BLaER1 treated with 17β-estradiol and CSF1 and Interleukin-3, amounts not matched to agents 10 nM and 100 nM (cell line): Measurements from ENCODE around the gene DSTN.
"Not testable (repeated sequence)": the region's sequence is repeated elsewhere in the genome, so short reads cannot be mapped to it uniquely, and the experiment has no call there.

Source experiments
- H3K27ac ChIP-seq, 11 experiments: shearing (Covaris generic); formaldehyde crosslinking; 2 replicates each; pipeline ENCODE4 v1.8.1; 2022
- H3K27me3 ChIP-seq, 11 experiments: shearing (Covaris generic); formaldehyde crosslinking; 2 replicates each; pipeline ENCODE4 v1.8.1; 2022
- H3K36me3 ChIP-seq, 11 experiments: shearing (Covaris generic); formaldehyde crosslinking; 2 replicates each; pipeline ENCODE4 v1.8.1; 2022
- H3K4me1 ChIP-seq, 10 experiments: shearing (Covaris generic); formaldehyde crosslinking; 2 replicates each; pipeline ENCODE4 v1.8.1; 2022
- H3K4me2 ChIP-seq, 11 experiments: shearing (Covaris generic); formaldehyde crosslinking; 2 replicates each; pipeline ENCODE4 v1.8.1; 2022
- H3K4me3 ChIP-seq, 10 experiments: shearing (Covaris generic); formaldehyde crosslinking; 2 replicates each; pipeline ENCODE4 v1.8.1; 2022
- H3K9ac ChIP-seq, 11 experiments: shearing (Covaris generic); formaldehyde crosslinking; 2 replicates each; pipeline ENCODE4 v1.8.1; 2022
- H3K9me3 ChIP-seq, 11 experiments: shearing (Covaris generic); formaldehyde crosslinking; replicated peaks in 1 of 11; 2 replicates each; pipeline ENCODE4 v1.8.1; 2022
- H4K20me1 ChIP-seq, 11 experiments: shearing (Covaris generic); formaldehyde crosslinking; 2 replicates each; pipeline ENCODE4 v1.8.1; 2022
- Cebpa-rat ChIP-seq, 11 experiments: shearing (Covaris generic); IDR thresholded peaks; 2 replicates each; pipeline ENCODE4 v1.8.1; 2022

Gene DSTN

DNA sequence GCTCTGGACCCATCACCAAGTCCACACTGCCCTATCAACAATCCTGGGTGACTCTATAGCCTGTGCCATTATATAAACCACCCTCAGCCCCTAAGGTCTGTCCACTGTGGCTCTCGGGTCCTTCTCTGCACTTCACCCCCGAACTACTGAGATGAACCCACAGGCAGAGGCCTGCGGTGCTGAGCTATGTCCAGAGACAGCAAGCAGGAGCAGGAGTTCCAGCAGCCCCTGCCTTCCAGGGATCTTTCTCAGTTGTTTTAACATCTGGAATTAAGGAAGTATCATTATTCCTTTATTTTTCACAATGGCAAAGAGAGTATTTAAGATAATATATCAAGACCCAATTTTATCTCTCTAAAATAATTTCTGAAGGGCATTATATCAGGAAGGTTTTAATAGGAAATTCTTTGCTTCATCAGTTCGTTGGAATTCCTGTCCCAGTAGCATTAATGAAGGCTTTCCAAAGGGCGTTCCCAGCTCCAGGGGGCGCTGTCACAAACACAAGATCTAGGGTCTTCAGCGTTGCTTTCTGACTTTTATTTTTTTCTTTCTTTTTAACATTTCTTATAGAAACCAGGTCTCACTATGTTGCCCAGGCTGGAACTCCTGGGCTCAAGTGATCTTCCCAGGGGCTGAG, 84.9 kb downstream of the DSTN start:
- Histone ChIP-seq H3K27me3 (no peaks in the 10 kb centered on the region), H3K9ac (peak overlapping the region in 1 of 11 experiments; percentile 84; a peak in 1 of 22 replicates), H3K27ac (peak overlapping the region in 5 of 11 experiments; percentile 19 to 97 (median 94); a peak in 8 of 22 replicates), H3K4me2 (peak overlapping the region in 5 of 11 experiments; percentile 81 to 94 (median 87); a peak in 7 of 22 replicates), H3K4me3 (no peak overlapping the region), H3K36me3 (peaks cover 40 to 61% (median 57%) of the 10 kb centered on the region in 11 experiments), H3K9me3 (peaks cover 9 to 20% (median 18%) of the 10 kb centered on the region in 11 experiments), H3K4me1 (peaks cover 42 to 68% (median 62%) of the 10 kb centered on the region in 10 experiments), H4K20me1 (peaks cover 0 to 88% (median 36%) of the 10 kb centered on the region in 11 experiments; a peak in 12 of 22 replicates)
- TF ChIP-seq Cebpa-rat (IDR thresholded peaks at IDR 0.05), result no peak

DNA sequence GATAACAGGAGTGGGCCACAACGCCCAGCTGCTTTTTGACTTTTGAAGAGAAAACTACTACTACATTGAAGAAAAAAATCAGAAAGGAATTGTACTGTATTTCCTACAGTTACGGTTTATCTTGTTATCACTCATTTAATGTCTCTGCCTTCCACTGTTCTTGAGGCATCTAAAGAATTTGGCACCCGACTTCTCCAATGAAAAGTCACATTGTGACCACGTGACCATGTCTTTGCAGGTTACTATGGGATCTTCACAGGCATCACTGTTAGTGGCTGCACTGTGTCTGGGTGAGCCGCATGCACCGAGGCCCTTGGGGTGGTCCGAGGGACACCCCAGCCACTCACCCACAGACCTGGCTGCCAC, 85.4 kb downstream of the DSTN start:
- Histone ChIP-seq H3K36me3 (peaks cover 45 to 66% (median 62%) of the 10 kb centered on the region in 11 experiments), H3K9me3 (peaks cover 9 to 24% (median 19%) of the 10 kb centered on the region in 11 experiments), H3K27ac (peak overlapping the region in 2 of 11 experiments; percentile 3 to 29; a peak in 1 of 22 replicates), H3K4me1 (peaks cover 37 to 68% (median 60%) of the 10 kb centered on the region in 10 experiments), H4K20me1 (peaks cover 0 to 88% (median 37%) of the 10 kb centered on the region in 11 experiments; a peak in 12 of 22 replicates), H3K4me2 (peak overlapping the region in 1 of 11 experiments; percentile 87; a peak in 1 of 22 replicates), H3K4me3 (no peak overlapping the region), H3K27me3 (no peaks in the 10 kb centered on the region), H3K9ac (no peak overlapping the region)
- no peak for TF ChIP-seq Cebpa-rat (IDR thresholded peaks at IDR 0.05)

- H3K9ac ChIP-seq, result no peak overlapping the region
- no peak for TF ChIP-seq Cebpa-rat (IDR thresholded peaks at IDR 0.05)
- peaks cover 0 to 88% (median 43%) of the 10 kb centered on the region in 11 experiments; a peak in 13 of 22 replicates for H4K20me1 ChIP-seq
- no peak overlapping the region for H3K4me3 ChIP-seq
- peaks cover 9 to 25% (median 19%) of the 10 kb centered on the region in 11 experiments for H3K9me3 ChIP-seq
- peaks cover 47 to 73% (median 63%) of the 10 kb centered on the region in 11 experiments for H3K36me3 ChIP-seq
- H3K4me1 ChIP-seq, result peaks cover 34 to 68% (median 60%) of the 10 kb centered on the region in 10 experiments
- 0 out of 22 replicates have a peak overlapping the region, but pooled peaks of 2 of the 11 experiments have one; percentile 7 to 29 for H3K27ac ChIP-seq
- no peaks in the 10 kb centered on the region for H3K27me3 ChIP-seq
- no peak overlapping the region for H3K4me2 ChIP-seq
These were observed 86.1 kb downstream of the DSTN start for GRCh38 chr20:17655865-17656479.

- H3K27ac ChIP-seq, result peak overlapping the region in 1 of 11 experiments; percentile 5; a peak in 1 of 22 replicates
These were observed 87.4 kb downstream of the DSTN start for GRCh38 chr20:17657079-17657825.

GRCh38 chr20:17657898-17658647, 88.2 kb downstream of the DSTN start:
- H4K20me1 ChIP-seq, result peaks cover 8 to 88% (median 47%) of the 10 kb centered on the region in 11 experiments; a peak in 17 of 22 replicates

More at GRCh38 chr20:17657079-17657825, 87.4 kb downstream of the DSTN start:
- TF ChIP-seq Cebpa-rat (IDR thresholded peaks at IDR 0.05), result no peak
- no peak overlapping the region for H3K9ac ChIP-seq
- H3K4me3 ChIP-seq, result no peak overlapping the region
- 0 out of 22 replicates have a peak overlapping the region, but pooled peaks of 1 of the 11 experiments have one; percentile 5 for H3K4me2 ChIP-seq
- no peaks in the 10 kb centered on the region for H3K27me3 ChIP-seq
- peaks cover 9 to 25% (median 19%) of the 10 kb centered on the region in 11 experiments for H3K9me3 ChIP-seq
- H3K36me3 ChIP-seq, result peaks cover 47 to 73% (median 63%) of the 10 kb centered on the region in 11 experiments
- H3K4me1 ChIP-seq, result peaks cover 34 to 68% (median 60%) of the 10 kb centered on the region in 10 experiments
- peaks cover under 1 to 88% (median 46%) of the 10 kb centered on the region in 11 experiments; a peak in 13 of 22 replicates for H4K20me1 ChIP-seq

DNA sequence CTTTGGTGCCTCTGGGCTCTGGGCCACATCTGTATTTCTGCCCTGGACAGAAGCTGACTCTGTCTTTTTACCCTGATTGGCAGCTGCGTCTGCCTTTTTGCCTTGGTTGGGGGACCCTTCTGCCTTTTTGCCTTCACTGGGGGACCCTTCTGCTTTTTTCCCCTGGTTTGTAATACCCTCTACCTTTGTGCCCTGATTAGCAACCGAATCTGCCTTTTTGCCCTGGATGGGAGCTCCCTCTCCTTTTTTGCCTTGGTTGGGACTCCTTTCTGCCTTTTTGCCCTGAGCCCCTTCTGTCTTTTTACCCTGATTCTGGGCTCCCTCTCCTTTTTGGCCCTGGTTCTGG, 88.7 kb downstream of the DSTN start:
- Histone ChIP-seq H3K36me3 (peaks cover 47 to 73% (median 63%) of the 10 kb centered on the region in 11 experiments), H3K4me2 (no peak overlapping the region), H3K27me3 (no peaks in the 10 kb centered on the region), H3K4me1 (peaks cover 34 to 68% (median 60%) of the 10 kb centered on the region in 10 experiments), H3K9ac (no peak overlapping the region), H4K20me1 (peaks cover 13 to 88% (median 49%) of the 10 kb centered on the region in 11 experiments; a peak in 18 of 22 replicates), H3K4me3 (no peak overlapping the region), H3K9me3 (peaks cover 9 to 25% (median 19%) of the 10 kb centered on the region in 11 experiments), H3K27ac (peak overlapping the region in 2 of 11 experiments; percentile 6 to 68; a peak in 2 of 22 replicates)
- no peak for TF ChIP-seq Cebpa-rat (IDR thresholded peaks at IDR 0.05)

More at GRCh38 chr20:17657898-17658647, 88.2 kb downstream of the DSTN start:
- Histone ChIP-seq H3K9me3 (peaks cover 9 to 25% (median 19%) of the 10 kb centered on the region in 11 experiments), H3K4me1 (peaks cover 34 to 68% (median 60%) of the 10 kb centered on the region in 10 experiments), H3K27me3 (no peaks in the 10 kb centered on the region), H3K4me2 (0 out of 22 replicates have a peak overlapping the region, but pooled peaks of 1 of the 11 experiments have one; percentile 5), H3K9ac (no peak overlapping the region), H3K4me3 (no peak overlapping the region), H3K36me3 (peaks cover 47 to 73% (median 63%) of the 10 kb centered on the region in 11 experiments), H3K27ac (no peak overlapping the region)
- no peak for TF ChIP-seq Cebpa-rat (IDR thresholded peaks at IDR 0.05)

GRCh38 chr20:17659344-17659743, 89.5 kb downstream of the DSTN start:
- Histone ChIP-seq H4K20me1 (peaks cover 18 to 88% (median 53%) of the 10 kb centered on the region in 11 experiments; a peak in 18 of 22 replicates), H3K27ac (peak overlapping the region in 4 of 11 experiments; percentile 15 to 75 (median 67); a peak in 5 of 22 replicates), H3K36me3 (peaks cover 47 to 67% (median 58%) of the 10 kb centered on the region in 11 experiments), H3K4me1 (peaks cover 37 to 68% (median 60%) of the 10 kb centered on the region in 10 experiments), H3K9me3 (peaks cover 9 to 25% (median 19%) of the 10 kb centered on the region in 11 experiments)
- not testable (repeated sequence) for H3K9ac ChIP-seq, H3K4me2 ChIP-seq, H3K27me3 ChIP-seq, H3K4me3 ChIP-seq
